ENCODE measurements around the gene OPTC. TPM values are rescaled to one million over a fixed set of nuclear protein-coding genes. Genes with fewer than 3 reads are reported as not detected.
"Not testable (repeated sequence)": the region's sequence is repeated elsewhere in the genome, so short reads cannot be mapped to it uniquely, and the experiment has no call there.

Gene OPTC
- total and polyA plus RNA-seq, 8 donors: not detected

- Histone ChIP-seq H3K4me3 (no peak overlapping the region), H3K36me3 (no peaks in the 10 kb centered on the region), H3K27me3 (peaks cover 0 to 7% (median 0%) of the 10 kb centered on the region in 3 donors), H3K4me1 (peaks cover 16 to 54% (median 35%) of the 10 kb centered on the region in 4 donors), H3K9me3 (no peaks in the 10 kb centered on the region), H3K27ac (peak overlapping the region in 4 of 5 donors; percentile 73 to 83 (median 81))
- WGBS, 5 donors: 87 to 100% (median 94%) methylated on average over 3 of the region's 3 CpGs
- intact Hi-C loops (cut with DNase I; ENCODE audit: low total_unique reads): no loop called here
- no peak for DNase-seq
- TF ChIP-seq CTCF (IDR thresholded peaks at IDR 0.05) (no peak), EP300 (IDR thresholded peaks at IDR 0.05) (no peak), POLR2AphosphoS5 (IDR thresholded peaks at IDR 0.05) (no peak), POLR2A (IDR thresholded peaks at IDR 0.05) (no peak)
These were observed 29.2 kb upstream of the OPTC start for GRCh38 chr1:203464743-203465142.

- Histone ChIP-seq H3K9me3 (no peaks in the 10 kb centered on the region), H3K4me3 (no peak overlapping the region), H3K36me3 (no peaks in the 10 kb centered on the region), H3K4me1 (peaks cover 16 to 54% (median 35%) of the 10 kb centered on the region in 4 donors), H3K27me3 (peaks cover 0 to 5% (median 0%) of the 10 kb centered on the region in 3 donors), H3K27ac (peak overlapping the region; percentile 4 to 83 (median 80))
- DNase-seq: no peak
- TF ChIP-seq POLR2A (IDR thresholded peaks at IDR 0.05): no peak
- peak; percentile 28 to 82 (median 49) for TF ChIP-seq POLR2AphosphoS5 (IDR thresholded peaks at IDR 0.05)
- peak; percentile 91 for TF ChIP-seq EP300 (IDR thresholded peaks at IDR 0.05)
- 79 to 88% (median 83%) methylated on average over 11 of the region's 11 CpGs for WGBS, 5 donors
- intact Hi-C loops (cut with DNase I; ENCODE audit: low total_unique reads): no loop called here
These were observed 28.7 kb upstream of the OPTC start for GRCh38 chr1:203465146-203465798.

GRCh38 chr1:203465948-203466347 is 28.0 kb upstream of the OPTC start:
- Histone ChIP-seq H3K27me3 (no peaks in the 10 kb centered on the region), H3K36me3 (no peaks in the 10 kb centered on the region), H3K9me3 (no peaks in the 10 kb centered on the region), H3K4me3 (no peak overlapping the region), H3K4me1 (peaks cover 16 to 54% (median 35%) of the 10 kb centered on the region in 4 donors), H3K27ac (peak overlapping the region; percentile 4 to 83 (median 80))
- peak in 1 of 2 donors; percentile 81 for DNase-seq
- WGBS, 5 donors: 6 to 27% (median 26%) methylated on average over 7 of the region's 7 CpGs
- TF ChIP-seq POLR2A (IDR thresholded peaks at IDR 0.05): no peak
- intact Hi-C loops (cut with DNase I; ENCODE audit: low total_unique reads): no loop called here

GRCh38 chr1:203466906-203467549 is 26.9 kb upstream of the OPTC start:
- peaks cover 16 to 54% (median 35%) of the 10 kb centered on the region in 4 donors for H3K4me1 ChIP-seq
- H3K27ac ChIP-seq: peak overlapping the region; percentile 19 to 83 (median 80)
- intact Hi-C loops (cut with DNase I; ENCODE audit: low total_unique reads); H3K4me3 ChIP-seq; DNase-seq; H3K9me3 ChIP-seq; H3K27me3 ChIP-seq; H3K36me3 ChIP-seq: not testable (repeated sequence)
- 75 to 91% (median 85%) methylated on average over 13 of the region's 13 CpGs for WGBS, 5 donors

GRCh38 chr1:203467550-203467921 is 26.4 kb upstream of the OPTC start:
- H3K4me3 ChIP-seq: no peak overlapping the region
- 53 to 69% (median 69%) methylated on average over 9 of the region's 9 CpGs for WGBS, 5 donors
- intact Hi-C loops (cut with DNase I; ENCODE audit: low total_unique reads): no loop called here
- H3K9me3 ChIP-seq: no peaks in the 10 kb centered on the region
- TF ChIP-seq CTCF (IDR thresholded peaks at IDR 0.05): no peak
- peak; percentile 2 to 56 (median 11) for TF ChIP-seq POLR2AphosphoS5 (IDR thresholded peaks at IDR 0.05)
- H3K27ac ChIP-seq: peak overlapping the region in 3 of 5 donors; percentile 80 to 83 (median 82)
- H3K36me3 ChIP-seq: no peaks in the 10 kb centered on the region
- DNase-seq: peak in 1 of 2 donors; percentile 40
- no peaks in the 10 kb centered on the region for H3K27me3 ChIP-seq
- peaks cover 16 to 49% (median 35%) of the 10 kb centered on the region in 4 donors for H3K4me1 ChIP-seq

GRCh38 chr1:203468326-203468725 is 25.6 kb upstream of the OPTC start:
- intact Hi-C loops (cut with DNase I; ENCODE audit: low total_unique reads): no loop called here
- no peak for TF ChIP-seq EP300 (IDR thresholded peaks at IDR 0.05)
- TF ChIP-seq CTCF (IDR thresholded peaks at IDR 0.05): no peak
- TF ChIP-seq POLR2AphosphoS5 (IDR thresholded peaks at IDR 0.05): no peak
- no peak for TF ChIP-seq POLR2A (IDR thresholded peaks at IDR 0.05)
- H3K27ac ChIP-seq: no peak overlapping the region
- H3K9me3 ChIP-seq: no peaks in the 10 kb centered on the region
- H3K4me1 ChIP-seq: peaks cover 16 to 45% (median 34%) of the 10 kb centered on the region in 4 donors
- no peak overlapping the region for H3K4me3 ChIP-seq
- DNase-seq: no peak
- H3K36me3 ChIP-seq: no peaks in the 10 kb centered on the region
- 89 to 98% (median 97%) methylated on average over 2 of the region's 2 CpGs for WGBS, 5 donors
- H3K27me3 ChIP-seq: no peaks in the 10 kb centered on the region

All from stomach (tissue), 9 donors.